Hematopoietic multipotent progenitor cell treated with erythropoietin and hydrocortisone succinate and interleukin-3 and kit ligand, for 15 days (in vitro differentiated cells): Measurements from ENCODE around the gene BPGM.

Experiments used
- DNase-seq: peaks from one replicate; pipeline ENCODE4 v3.0.0-alpha.2; 2015; ENCODE audit warnings: low spot score

The BPGM gene

GRCh38 chr7:134720091-134720935 lies 73.7 kb downstream of the BPGM start:
- DNase-seq = no peak

GRCh38 chr7:134721171-134721570 lies 74.5 kb downstream of the BPGM start:
- DNase-seq = no peak

DNA sequence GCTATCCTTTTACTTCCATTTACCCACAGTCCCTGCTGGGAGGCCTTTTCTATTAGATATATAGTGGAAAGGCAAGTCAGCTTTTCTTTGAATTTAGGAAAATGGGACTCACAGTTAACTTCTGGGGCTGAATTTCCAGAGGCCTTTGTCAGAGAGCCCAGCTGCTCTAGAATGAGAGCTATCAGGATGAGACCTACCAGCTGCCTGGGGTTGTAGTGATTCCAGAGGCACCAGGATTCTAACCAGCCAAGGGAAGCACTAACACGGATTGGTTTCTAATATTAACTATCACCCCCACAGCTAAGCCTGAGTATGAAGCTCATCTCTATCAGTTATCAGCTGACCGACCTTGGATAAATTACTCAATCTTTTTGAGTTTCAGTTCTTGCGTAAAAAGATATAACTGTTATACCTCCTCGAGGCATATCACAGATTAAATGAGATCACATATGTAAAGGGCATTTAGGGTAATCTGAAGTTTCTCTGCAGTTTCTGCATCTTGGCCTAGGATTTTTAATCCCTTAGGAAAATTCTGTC lies 76.2 kb downstream of the BPGM start:
- DNase-seq = no peak

GRCh38 chr7:134723892-134724291 lies 77.2 kb downstream of the BPGM start:
- DNase-seq = no peak

GRCh38 chr7:134724606-134725005 lies 78.0 kb downstream of the BPGM start:
- no peak for DNase-seq

DNA sequence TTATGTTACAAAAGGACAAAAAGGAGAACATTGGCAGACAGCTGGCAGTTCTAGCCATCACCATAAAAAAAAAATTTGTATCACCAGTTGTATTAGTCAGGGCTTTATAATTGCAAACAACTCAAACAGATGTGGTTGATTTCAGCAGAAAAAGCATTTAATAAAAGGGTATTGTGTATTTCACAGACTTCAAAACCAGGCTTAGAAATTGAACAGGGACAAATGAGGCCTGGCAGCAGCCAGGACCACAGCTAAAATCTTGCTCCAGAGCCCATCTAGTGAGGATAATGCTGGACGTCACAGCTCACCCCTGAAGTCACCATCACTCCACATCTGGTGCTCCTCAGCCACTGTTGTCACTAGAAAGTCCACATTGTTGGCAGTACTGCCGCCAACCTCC lies 79.9 kb downstream of the BPGM start:
- no peak for DNase-seq

- DNase-seq = no peak
Measured at GRCh38 chr7:134727711-134728110, 81.1 kb downstream of the BPGM start.
